Mucosa of stomach (tissue), 1 donor: ENCODE measurements around the gene LY86.

Source experiments
- H3K27me3 ChIP-seq: one replicate; pipeline ENCODE4 v1.7.0; 2013; ENCODE audit warnings: mild to moderate bottlenecking, low read length; ENCODE audit not compliant: control insufficient read depth, insufficient read depth
- H3K36me3 ChIP-seq: one replicate; pipeline ENCODE4 v1.7.0; 2013; ENCODE audit warnings: low read length; ENCODE audit not compliant: control insufficient read depth, insufficient read depth
- H3K4me1 ChIP-seq: one replicate; pipeline ENCODE4 v1.7.0; 2013; ENCODE audit warnings: mild to moderate bottlenecking, low read length; ENCODE audit not compliant: control insufficient read depth, insufficient read depth
- H3K4me3 ChIP-seq: one replicate; pipeline ENCODE4 v1.7.0; 2013; ENCODE audit warnings: low read length
- H3K9ac ChIP-seq: one replicate; pipeline ENCODE4 v1.7.0; 2013; ENCODE audit warnings: mild to moderate bottlenecking, low read length, moderate library complexity
- H3K9me3 ChIP-seq: one replicate; pipeline ENCODE4 v1.7.0; 2013; ENCODE audit warnings: mild to moderate bottlenecking, low read length, moderate library complexity; ENCODE audit not compliant: control insufficient read depth
- donor health status: Pancreatic carcinoma.

LY86 gene

DNA sequence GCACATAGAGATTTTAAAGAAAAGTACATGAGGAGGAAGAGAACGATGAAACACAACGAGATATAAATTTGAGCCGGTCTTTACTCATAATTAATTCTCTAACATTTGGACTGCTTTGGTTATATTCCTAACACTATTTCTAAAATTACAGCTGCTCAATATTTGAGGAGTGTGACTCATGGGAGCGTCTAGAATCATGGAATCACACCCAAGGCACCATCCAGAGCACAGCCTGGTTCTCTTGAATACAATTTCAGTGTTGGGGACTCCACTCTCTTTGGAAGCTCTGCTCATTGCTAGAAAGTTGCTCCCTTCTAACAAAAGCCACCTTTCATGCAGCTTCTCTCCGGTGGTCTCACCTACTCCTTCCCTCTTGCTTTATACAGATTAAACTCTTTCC lies 64.4 kb downstream of the LY86 start:
- no peaks in the 10 kb centered on the region for H3K9me3 ChIP-seq
- no peaks in the 10 kb centered on the region for H3K27me3 ChIP-seq
- no peak overlapping the region for H3K4me3 ChIP-seq
- no peaks in the 10 kb centered on the region for H3K36me3 ChIP-seq
- no peak overlapping the region for H3K9ac ChIP-seq
- H3K4me1 ChIP-seq = peaks cover 6% of the 10 kb centered on the region

DNA sequence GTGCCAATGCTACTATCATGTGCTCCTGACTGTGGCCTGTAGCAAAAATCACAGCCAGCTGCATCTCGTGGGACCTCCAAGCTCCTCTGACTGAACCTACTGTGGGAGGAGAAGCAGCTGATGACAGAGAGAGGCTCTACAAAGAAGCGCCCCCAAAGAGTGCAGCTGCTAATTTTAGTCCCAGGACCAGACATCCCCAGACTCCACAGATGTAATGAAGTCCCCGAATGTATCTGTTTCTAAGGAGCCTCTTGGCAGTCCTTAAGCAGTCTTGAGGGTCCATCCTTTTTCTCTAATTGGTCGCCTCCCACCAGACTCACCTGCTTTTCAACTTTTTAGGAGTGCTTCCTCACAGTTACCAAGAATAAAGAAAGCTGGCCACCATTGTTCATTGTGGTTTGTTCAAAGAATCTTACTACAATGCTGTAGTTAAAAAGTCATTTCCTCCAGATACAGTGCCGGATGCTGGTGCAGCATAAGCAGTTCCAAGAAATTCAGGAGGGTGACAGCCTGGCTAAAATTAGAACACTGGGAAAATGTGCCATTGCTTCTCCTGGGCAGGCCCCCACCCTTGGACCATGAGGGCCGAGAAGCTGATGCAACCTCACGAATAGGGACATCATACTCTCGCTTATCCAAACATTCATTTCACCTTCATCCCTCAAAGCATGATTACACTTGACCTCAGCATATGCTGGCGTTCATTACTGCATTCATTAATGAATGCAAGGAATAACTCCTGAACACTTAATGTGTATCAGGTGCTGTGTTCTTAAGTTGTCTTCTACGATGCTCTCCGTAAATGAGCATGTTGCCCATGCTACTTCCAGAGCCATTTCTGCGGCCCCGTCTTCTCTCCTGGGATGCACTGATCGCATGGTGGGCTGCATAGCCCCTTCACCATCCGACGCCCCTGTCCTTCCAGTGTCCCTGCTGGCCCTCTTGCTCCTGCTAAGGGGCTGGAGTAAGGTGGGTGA lies 66.4 kb downstream of the LY86 start:
- H3K9me3 ChIP-seq = no peaks in the 10 kb centered on the region
- peaks cover 6% of the 10 kb centered on the region for H3K4me1 ChIP-seq
- no peaks in the 10 kb centered on the region for H3K36me3 ChIP-seq
- no peak overlapping the region for H3K9ac ChIP-seq
- H3K4me3 ChIP-seq = no peak overlapping the region
- H3K27me3 ChIP-seq = no peaks in the 10 kb centered on the region

- Histone ChIP-seq H3K4me3 (no peak overlapping the region), H3K36me3 (no peaks in the 10 kb centered on the region), H3K9me3 (no peaks in the 10 kb centered on the region), H3K9ac (no peak overlapping the region), H3K27me3 (no peaks in the 10 kb centered on the region), H3K4me1 (peaks cover 6% of the 10 kb centered on the region)
Observed at GRCh38 chr6:6655805-6656251, 67.3 kb downstream of the LY86 start.

GRCh38 chr6:6656287-6656686 lies 67.8 kb downstream of the LY86 start:
- Histone ChIP-seq H3K27me3 (no peaks in the 10 kb centered on the region), H3K9ac (no peak overlapping the region), H3K36me3 (no peaks in the 10 kb centered on the region), H3K4me1 (peaks cover 6% of the 10 kb centered on the region), H3K9me3 (no peaks in the 10 kb centered on the region), H3K4me3 (no peak overlapping the region)

GRCh38 chr6:6657085-6657819 lies 68.7 kb downstream of the LY86 start:
- Histone ChIP-seq H3K9ac (no peak overlapping the region), H3K4me3 (no peak overlapping the region), H3K36me3 (no peaks in the 10 kb centered on the region), H3K27me3 (no peaks in the 10 kb centered on the region), H3K9me3 (no peaks in the 10 kb centered on the region), H3K4me1 (peaks cover 13% of the 10 kb centered on the region)

- Histone ChIP-seq H3K4me3 (no peak overlapping the region), H3K36me3 (no peaks in the 10 kb centered on the region), H3K4me1 (peaks cover 14% of the 10 kb centered on the region), H3K9ac (no peak overlapping the region), H3K9me3 (no peaks in the 10 kb centered on the region), H3K27me3 (no peaks in the 10 kb centered on the region)
Observed at GRCh38 chr6:6657820-6658217, 69.3 kb downstream of the LY86 start.

GRCh38 chr6:6659600-6660327 lies 71.2 kb downstream of the LY86 start:
- Histone ChIP-seq H3K36me3 (no peaks in the 10 kb centered on the region), H3K9me3 (no peaks in the 10 kb centered on the region), H3K9ac (no peak overlapping the region), H3K27me3 (no peaks in the 10 kb centered on the region), H3K4me1 (peaks cover 14% of the 10 kb centered on the region), H3K4me3 (no peak overlapping the region)

DNA sequence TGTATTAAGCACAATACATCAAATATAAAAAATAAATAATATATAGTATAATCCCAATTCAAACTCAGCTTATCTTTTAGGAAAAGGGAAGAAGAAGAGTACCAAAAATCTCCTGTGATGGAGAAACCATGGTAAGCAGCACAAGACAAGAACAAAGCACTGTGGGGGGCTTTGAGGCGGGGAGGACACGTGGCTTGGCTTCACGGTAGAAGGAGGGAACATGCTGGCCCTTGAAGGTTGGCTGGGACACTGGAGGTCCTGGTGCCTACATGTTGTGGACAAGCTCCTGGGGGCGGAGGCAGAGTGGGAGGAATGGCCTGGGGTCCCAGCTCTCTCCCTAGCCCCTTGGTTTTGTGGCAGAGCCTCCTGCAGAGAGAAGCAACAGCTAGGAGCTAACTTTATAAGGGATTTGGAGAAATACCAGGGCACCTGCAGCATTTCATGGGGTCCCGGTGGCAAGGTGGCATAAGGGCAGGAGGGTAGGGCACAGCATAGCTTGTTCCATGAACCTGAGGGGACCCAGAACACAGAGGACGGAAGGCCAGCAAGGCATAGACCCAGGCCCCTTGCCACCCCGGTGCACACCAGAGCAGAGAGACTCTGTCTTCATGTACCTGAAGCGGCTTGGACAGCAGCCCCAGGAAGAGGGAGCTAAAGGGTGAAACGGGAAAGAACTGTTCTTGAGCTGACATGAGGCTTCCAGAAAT lies 72.0 kb downstream of the LY86 start:
- Histone ChIP-seq H3K4me1 (peaks cover 14% of the 10 kb centered on the region), H3K9ac (no peak overlapping the region), H3K9me3 (no peaks in the 10 kb centered on the region), H3K36me3 (no peaks in the 10 kb centered on the region), H3K27me3 (no peaks in the 10 kb centered on the region), H3K4me3 (no peak overlapping the region)

GRCh38 chr6:6661191-6661590 lies 72.7 kb downstream of the LY86 start:
- Histone ChIP-seq H3K4me3 (no peak overlapping the region), H3K27me3 (no peaks in the 10 kb centered on the region), H3K4me1 (peaks cover 14% of the 10 kb centered on the region), H3K9ac (no peak overlapping the region), H3K9me3 (no peaks in the 10 kb centered on the region), H3K36me3 (no peaks in the 10 kb centered on the region)

GRCh38 chr6:6661684-6662083 lies 73.2 kb downstream of the LY86 start:
- H3K4me3 ChIP-seq = no peak overlapping the region
- H3K9ac ChIP-seq = no peak overlapping the region
- no peaks in the 10 kb centered on the region for H3K36me3 ChIP-seq
- H3K4me1 ChIP-seq = peaks cover 14% of the 10 kb centered on the region
- no peaks in the 10 kb centered on the region for H3K27me3 ChIP-seq
- no peaks in the 10 kb centered on the region for H3K9me3 ChIP-seq

DNA sequence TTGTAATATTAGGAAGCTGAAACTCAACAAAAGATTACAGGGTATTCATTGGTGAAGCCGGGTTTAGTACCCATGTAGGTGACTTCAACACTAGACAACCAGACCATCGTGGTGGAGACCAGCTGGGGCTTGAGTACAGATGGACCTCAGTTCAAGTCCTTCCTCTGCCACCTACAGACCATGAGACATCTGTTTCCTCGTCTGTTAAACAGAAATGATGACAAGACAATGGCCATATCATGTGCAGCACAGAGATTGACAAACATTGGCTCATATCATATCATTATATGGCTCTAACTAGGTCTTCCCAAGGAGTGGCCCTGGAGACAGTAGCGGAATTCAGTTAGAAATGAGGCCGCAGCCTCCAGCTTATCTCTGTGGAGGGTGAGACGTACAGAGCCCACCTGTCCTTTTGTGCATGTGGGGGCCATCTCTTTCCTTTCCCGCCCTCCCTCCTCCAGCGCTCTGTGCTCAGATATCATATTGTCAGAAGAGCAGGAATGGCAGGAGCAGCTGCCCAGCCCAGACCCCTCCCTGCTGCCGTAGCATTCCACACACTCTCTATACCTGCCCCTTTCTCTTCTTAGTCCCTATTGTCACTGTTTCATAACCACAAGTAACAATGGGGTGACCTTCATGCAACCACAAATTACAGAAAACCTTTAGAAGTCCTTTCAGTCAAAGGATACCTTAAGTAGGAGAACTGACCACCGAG lies 75.1 kb downstream of the LY86 start:
- Histone ChIP-seq H3K4me1 (peaks cover 8% of the 10 kb centered on the region), H3K9ac (no peak overlapping the region), H3K4me3 (no peak overlapping the region), H3K27me3 (no peaks in the 10 kb centered on the region), H3K36me3 (no peaks in the 10 kb centered on the region), H3K9me3 (no peaks in the 10 kb centered on the region)
